Erythroblast (primary cell): ENCODE measurements around the gene NIPSNAP3A.

Source experiments
- GATA1 ChIP-seq: IDR thresholded peaks from 2 replicates; pipeline ENCODE4 v1.6.1; 2011; ENCODE audit warnings: low read depth, mild to moderate bottlenecking, control low read depth, low read length, moderate library complexity
- POLR2A ChIP-seq: IDR thresholded peaks from 2 replicates; pipeline ENCODE4 v1.6.1; 2011; ENCODE audit warnings: mild to moderate bottlenecking, low read length

DNA sequence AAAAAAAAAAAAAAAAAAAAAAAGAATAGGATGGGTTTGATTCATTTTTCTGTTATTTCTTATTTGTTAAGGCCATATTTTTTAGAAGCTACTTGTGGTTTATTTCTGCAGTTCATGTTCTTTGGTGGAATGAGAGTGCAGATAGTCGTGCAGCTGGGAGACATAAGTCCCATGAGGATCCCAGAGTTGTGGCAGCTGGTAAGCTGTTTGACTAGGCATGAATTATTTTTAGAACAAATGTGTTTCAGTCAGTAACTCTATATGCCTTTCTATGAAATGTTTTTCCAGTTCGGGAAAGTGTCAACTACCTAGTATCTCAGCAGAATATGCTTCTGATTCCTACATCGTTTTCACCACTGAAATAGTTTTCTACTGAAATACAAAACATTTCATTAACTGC, 11.5 kb downstream of the NIPSNAP3A start:
- no peak for TF ChIP-seq POLR2A
- no peak for TF ChIP-seq GATA1
